CD4-positive, alpha-beta T cell treated with Interleukin-17A for 4 hours (primary cell): ENCODE results near the gene MYRF.

Experiments
- DNase-seq: peaks from one replicate; pipeline ENCODE4 v3.0.0-alpha.2; 2020; ENCODE audit warnings: mixed read lengths

The MYRF gene

GRCh38 chr11:61828629-61829407 is 76.4 kb downstream of the MYRF start:
- DNase-seq: peak; percentile 58

DNA sequence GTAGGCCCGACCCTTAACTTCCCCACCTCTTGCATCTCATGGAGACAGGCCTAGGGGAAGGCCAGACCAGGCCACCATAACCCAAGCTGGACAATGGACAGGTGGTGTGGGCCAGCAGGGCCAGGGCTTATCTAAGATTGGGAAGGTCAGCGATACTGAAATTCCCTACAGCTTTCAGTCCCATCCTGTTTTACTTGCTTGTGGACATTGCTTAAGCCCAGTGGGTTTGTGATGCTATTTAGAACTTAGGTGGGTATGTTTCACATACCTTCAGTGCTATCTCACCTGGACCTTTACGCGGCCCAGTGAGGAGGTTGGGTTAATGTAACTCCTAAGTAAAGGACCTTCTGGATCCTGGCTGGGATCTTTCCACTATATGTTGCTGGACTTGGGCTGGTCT is 77.4 kb downstream of the MYRF start:
- DNase-seq: no peak

DNA sequence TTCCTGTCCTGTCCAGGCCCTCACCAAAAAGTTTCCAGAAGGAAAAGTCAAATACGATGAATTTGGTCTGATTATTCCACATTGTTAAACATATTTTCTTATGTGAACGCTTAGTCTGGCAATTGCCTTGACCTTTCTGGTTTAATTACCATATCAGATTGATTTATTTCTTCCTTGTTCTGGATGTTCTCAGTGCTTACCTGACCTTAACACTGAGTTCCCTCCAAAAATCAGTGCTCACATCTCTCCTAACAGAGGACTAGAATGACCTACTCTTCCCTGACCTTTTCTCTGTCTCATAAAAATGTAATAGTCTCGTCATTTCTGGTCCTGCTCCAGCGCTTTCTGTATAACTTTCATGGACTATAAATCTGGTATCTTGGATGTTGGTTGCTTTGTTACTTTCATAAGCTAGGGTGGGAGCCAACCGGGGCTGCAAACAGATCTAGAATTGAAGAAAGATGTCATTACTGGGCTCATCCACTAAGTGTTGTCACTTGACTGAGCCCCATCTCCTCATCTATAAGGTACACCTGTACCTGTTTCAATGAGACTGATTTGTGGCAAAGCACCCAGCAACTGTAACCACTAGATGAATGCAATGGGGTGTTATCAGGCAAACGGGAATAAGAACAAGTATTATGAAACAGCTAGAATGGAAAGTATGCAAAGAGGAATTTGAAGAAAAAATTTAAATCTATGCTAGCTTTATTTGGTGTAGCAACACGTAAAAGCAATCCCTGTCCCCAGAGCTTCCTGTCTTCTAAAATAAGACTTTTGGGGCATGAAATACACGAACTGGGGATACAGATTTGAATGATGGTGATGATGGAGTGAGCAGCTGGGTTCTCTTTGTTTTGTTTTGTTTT is 78.0 kb downstream of the MYRF start:
- DNase-seq: no peak

- no peak for DNase-seq
Measured at GRCh38 chr11:61832207-61832606, 79.8 kb downstream of the MYRF start.

- no peak for DNase-seq
Measured at GRCh38 chr11:61832754-61833153, 80.3 kb downstream of the MYRF start.

GRCh38 chr11:61833471-61833870 is 81.0 kb downstream of the MYRF start:
- peak; percentile 49 for DNase-seq

- DNase-seq: no peak
Measured at GRCh38 chr11:61833926-61834277, 81.5 kb downstream of the MYRF start.

DNA sequence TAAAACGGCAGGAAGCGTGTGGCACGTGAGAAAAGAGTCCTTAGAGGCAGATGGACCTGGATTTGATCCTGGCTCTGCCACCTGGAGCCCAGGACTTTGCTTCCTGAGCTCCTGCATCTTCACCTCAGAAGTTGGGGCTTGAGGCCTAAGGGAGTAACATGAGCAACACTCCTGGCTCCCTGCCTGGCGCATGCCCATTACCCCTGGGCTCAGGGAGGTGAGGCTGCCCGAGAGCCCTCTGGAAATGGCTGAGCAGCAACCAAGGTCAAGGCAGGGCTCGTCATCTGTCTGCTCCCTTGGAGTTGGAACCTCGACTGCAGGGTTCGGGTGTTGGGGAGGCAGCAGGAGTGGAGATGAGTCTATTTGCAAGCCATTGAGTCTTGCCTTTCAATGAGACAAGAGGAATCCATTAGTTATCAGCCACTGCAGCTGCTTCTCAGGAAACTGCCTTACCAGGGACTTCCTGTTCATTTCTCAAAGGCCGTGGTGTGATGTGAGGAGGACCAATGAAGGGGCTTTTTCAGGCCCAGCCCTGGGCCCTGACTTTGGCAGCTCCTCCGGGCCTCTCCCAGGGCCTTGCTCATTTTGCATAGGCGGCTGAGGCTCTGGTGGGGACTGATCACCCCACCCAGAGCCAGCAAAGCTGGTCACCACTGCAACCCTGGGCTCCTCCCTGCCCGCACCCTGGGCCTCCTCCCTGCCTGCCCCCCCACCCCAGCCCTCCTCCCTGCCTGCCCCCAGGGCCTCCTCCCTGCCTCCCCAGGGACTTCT is 82.0 kb downstream of the MYRF start:
- peak; percentile 64 for DNase-seq

- no peak for DNase-seq
Measured at GRCh38 chr11:61836193-61836592, 83.8 kb downstream of the MYRF start.

DNA sequence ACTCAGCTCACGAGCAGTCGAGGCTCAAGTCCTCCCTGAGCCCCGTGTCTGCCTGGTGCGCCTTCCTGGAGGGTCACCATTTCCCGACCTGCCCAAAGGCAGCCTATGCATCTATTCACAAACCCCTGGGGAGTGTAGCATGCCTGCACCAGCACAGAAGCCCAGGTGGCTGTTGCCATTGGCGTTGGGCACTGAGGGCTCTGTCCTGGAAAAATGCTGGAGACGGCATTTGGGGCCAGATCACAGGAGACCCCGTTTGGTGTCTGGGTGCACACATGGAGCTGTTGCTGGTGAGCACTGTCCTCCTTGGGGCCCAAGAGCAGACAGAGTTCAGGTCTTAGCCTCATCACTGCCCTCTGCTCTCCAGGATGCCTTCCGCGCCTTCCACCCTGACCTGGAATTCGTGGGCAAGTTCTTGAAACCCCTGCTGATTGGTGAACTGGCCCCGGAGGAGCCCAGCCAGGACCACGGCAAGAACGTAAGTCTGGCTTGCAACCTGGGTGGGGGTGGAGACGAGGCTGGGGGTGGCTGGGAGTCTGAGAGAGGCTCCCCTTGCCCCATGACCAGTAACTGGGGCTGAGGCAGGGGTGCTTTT is 85.1 kb downstream of the MYRF start:
- DNase-seq: no peak
